ENCODE data around the gene BBOX1.
"Not testable (repeated sequence)": the region's sequence is repeated elsewhere in the genome, so short reads cannot be mapped to it uniquely, and the experiment has no call there.

The BBOX1 gene

GRCh38 chr11:27124514-27125264, 84.1 kb downstream of the BBOX1 start:
- DNase-seq (ENCODE audit: low read depth, low spot score) = no peak

GRCh38 chr11:27129686-27130085, 89.1 kb downstream of the BBOX1 start:
- no peak for DNase-seq (ENCODE audit: low read depth, low spot score)

DNA sequence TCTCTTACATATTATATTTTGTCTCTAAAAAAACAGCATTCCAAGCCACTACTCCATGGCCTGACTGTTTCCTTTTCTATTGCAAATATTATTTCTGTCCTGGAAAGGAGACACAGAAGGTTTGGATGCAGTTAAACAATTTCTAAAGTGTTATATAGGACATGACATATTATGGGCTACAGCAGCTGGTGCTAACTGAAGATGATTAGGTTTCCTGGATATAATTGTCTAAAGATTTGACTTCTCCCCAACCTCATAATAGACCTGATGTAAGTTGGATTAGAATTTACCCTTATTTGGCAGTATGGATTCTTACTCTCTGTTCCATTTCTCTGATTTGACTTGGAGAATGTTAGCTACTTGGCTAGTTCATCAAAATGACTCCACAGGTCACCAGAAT, 90.2 kb downstream of the BBOX1 start:
- DNase-seq (ENCODE audit: low read depth, low spot score) = no peak

- not testable (repeated sequence) for DNase-seq (ENCODE audit: low read depth, low spot score)
Measured at GRCh38 chr11:27135924-27136329, 95.3 kb downstream of the BBOX1 start.

- DNase-seq (ENCODE audit: low read depth, low spot score) = no peak
Measured at GRCh38 chr11:27138716-27139115, 98.1 kb downstream of the BBOX1 start.

DNA sequence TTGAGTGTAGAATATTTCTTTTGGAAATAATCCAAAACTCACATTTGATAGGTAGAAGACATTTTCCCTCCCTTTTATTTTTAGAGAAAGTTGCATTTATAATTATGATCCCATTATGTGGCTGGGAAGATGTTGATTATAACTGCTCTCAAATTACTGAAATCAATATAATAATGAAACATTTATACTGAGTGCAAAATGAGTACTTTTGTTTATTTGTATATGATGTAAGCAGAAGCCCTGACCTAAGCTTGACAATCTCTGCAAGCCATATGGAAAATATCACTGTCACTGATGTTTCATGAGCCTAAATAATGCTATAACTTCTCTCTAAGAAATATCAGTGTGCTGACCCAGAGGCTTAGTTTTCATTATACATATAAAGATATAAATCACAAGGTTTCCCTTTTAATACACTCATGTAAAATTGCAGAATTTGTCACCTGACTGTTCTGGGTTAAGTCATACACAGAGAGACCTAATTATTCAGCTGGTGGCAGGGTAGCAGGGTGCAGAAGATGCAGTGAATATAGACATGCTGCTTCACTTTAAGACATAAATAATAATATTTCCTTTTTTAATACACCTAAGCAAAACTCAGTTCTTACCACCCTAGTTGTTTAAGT, 99.2 kb downstream of the BBOX1 start:
- no peak for DNase-seq (ENCODE audit: low read depth, low spot score)

DNA sequence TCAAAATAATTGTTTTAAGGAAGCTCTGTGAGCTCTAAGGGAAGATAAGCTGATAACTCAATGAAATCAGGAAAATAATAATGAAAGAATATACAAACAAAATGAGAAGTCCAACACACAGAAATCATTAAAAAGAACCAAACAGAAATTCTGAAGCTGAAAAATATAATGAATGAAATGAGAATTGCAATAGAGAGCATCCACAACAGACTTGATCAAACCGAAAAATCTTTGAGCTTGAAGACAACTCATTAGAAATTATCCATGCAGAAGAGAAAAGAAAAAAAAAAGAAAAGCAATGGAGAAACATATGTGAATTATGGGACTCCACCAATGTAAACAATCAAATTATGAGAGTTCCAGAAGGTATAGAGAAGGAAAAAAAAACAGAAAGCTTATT, 101.0 kb downstream of the BBOX1 start:
- DNase-seq (ENCODE audit: low read depth, low spot score) = no peak

DNA sequence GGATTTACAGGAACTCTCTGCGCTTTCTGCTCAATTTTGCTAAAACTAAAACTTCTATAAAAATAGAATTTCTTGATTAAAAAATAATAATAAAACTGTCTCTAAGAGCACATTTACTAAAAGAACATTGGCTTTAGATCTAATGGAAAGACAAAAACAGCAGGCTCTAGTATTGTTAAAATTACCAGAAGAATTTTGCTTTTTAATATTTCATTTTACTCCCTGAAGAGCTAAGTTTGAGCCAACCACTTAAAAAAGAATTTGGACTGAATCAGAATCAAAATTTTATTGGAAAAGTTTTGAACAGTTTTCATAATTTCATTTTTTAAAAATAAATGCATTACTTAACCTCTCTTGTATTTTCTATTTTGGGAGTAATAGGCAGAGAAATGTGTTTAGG, 107.3 kb downstream of the BBOX1 start:
- no peak for DNase-seq (ENCODE audit: low read depth, low spot score)

- no peak for DNase-seq (ENCODE audit: low read depth, low spot score)
Measured at GRCh38 chr11:27148506-27148905, 107.9 kb downstream of the BBOX1 start.

GRCh38 chr11:27150098-27150497, 109.5 kb downstream of the BBOX1 start:
- DNase-seq (ENCODE audit: low read depth, low spot score) = no peak

- no peak for DNase-seq (ENCODE audit: low read depth, low spot score)
Measured at GRCh38 chr11:27153136-27153535, 112.5 kb downstream of the BBOX1 start.

GRCh38 chr11:27158456-27159334, 118.1 kb downstream of the BBOX1 start:
- peak; percentile 59 for DNase-seq (ENCODE audit: low read depth, low spot score)

DNA sequence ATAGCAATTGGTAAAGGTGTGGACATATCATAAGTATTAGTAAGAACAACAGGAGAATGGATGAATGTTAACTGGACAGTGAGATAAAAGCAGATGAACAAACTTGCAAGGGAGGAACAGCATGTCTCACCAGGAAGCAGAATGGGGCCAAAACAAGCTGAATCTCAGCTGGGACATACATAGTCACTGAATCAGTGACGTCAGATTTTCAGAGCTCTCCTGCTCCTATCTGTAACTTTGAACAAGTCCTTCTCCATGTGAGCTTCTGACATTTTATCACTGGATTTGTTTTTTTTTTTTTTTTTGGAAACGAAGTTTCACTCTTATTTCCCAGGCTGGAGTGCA, 118.7 kb downstream of the BBOX1 start:
- no peak for DNase-seq (ENCODE audit: low read depth, low spot score)

- no peak for DNase-seq (ENCODE audit: low read depth, low spot score)
Measured at GRCh38 chr11:27161071-27161470, 120.5 kb downstream of the BBOX1 start.

GRCh38 chr11:27162237-27162636, 121.6 kb downstream of the BBOX1 start:
- no peak for DNase-seq (ENCODE audit: low read depth, low spot score)

GRCh38 chr11:27166130-27166529, 125.5 kb downstream of the BBOX1 start:
- DNase-seq (ENCODE audit: low read depth, low spot score) = no peak

DNA sequence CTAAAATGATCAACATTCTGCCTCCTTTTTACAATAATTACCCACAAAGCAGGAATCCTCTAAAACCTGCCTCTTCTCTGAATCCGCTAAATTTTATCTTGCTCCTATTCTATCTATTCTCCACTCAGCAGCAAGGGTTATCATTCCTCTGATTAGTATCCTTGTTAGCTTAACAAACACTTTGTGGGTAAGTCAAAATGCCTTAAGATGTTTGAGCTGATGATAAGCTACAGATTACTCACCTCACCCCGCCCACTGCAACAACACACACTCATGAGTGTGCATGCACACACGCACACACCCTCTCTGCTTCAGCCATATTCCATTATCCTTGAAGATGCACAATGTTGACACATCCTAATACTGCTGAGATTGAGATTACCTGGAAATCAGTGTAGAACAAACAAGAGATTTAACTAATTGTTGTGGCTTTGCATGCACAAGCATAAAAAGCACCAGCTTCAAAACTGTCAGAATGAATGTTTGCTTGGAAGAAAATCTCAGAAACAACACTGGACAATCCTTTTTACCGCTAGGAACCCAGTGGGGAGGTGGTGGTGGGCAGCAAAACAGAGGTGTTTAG, 130.9 kb downstream of the BBOX1 start:
- DNase-seq (ENCODE audit: low read depth, low spot score) = no peak

GRCh38 chr11:27173545-27173944, 132.9 kb downstream of the BBOX1 start:
- no peak for DNase-seq (ENCODE audit: low read depth, low spot score)

DNA sequence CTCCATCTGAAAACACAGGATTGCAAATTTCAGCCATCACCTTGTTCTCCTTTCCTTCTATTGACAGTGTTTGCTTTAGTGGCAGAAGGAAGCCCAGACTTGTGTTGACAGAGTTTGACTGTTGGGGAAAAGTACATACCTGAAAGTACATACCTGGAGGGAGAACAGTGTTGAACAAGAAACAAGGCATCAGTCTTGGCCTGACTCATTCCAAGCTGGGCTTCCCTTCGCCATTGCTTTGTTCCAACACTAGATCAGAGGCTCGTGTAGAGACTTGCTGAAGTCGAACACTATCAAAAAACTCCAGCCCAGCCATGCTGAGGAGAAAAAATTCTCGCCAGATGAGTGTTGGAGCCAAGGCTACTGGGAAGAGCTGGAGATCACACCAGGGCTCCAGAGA, 133.4 kb downstream of the BBOX1 start:
- DNase-seq (ENCODE audit: low read depth, low spot score) = no peak

GRCh38 chr11:27174672-27175210, 134.1 kb downstream of the BBOX1 start:
- DNase-seq (ENCODE audit: low read depth, low spot score) = no peak

- not testable (repeated sequence) for DNase-seq (ENCODE audit: low read depth, low spot score)
Measured at GRCh38 chr11:27175562-27175961, 134.9 kb downstream of the BBOX1 start.

Measured in smooth muscle cell of the brain vasculature (primary cell).